Calu3 (cell line): ENCODE data around the gene FEN1. TPM values are rescaled to one million over a fixed set of nuclear protein-coding genes. Genes with fewer than 3 reads are reported as not detected.

Source experiments
- BruUV-seq: library from RNA; stranded (reverse); fragments of 400-500 nt; replicated peaks from 2 replicates; lab custom pipeline; 2021; lab: Mats Ljungman, UMichigan
- CTCF ChIA-PET: fragments of 300-600 bp; sonication (Branson Sonifier 250); formaldehyde crosslinking; loops from one replicate; lab custom pipeline; 2022; ENCODE audit warnings: antibody characterized with exemption; lab: Charles Lee
- DNase-seq: peaks from one replicate; pipeline ENCODE4 v3.0.0; 2022
- H3K27ac Mint-ChIP-seq: one replicate; pipeline ENCODE4 v1.8.0; 2022; ENCODE audit warnings: mixed read lengths; ENCODE audit not compliant: unreplicated experiment
- H3K27me3 Mint-ChIP-seq: one replicate; pipeline ENCODE4 v1.8.0; 2022; ENCODE audit warnings: mixed read lengths; ENCODE audit not compliant: unreplicated experiment
- H3K36me3 Mint-ChIP-seq: one replicate; pipeline ENCODE4 v1.8.0; 2022; ENCODE audit warnings: mild to moderate bottlenecking, moderate library complexity, mixed read lengths; ENCODE audit not compliant: insufficient read depth, unreplicated experiment
- H3K4me1 Mint-ChIP-seq: one replicate; pipeline ENCODE4 v1.8.0; 2022; ENCODE audit warnings: mild to moderate bottlenecking, low read depth, mixed read lengths; ENCODE audit not compliant: unreplicated experiment
- H3K4me3 Mint-ChIP-seq: one replicate; pipeline ENCODE4 v1.8.0; 2022; ENCODE audit warnings: mild to moderate bottlenecking, low read depth, moderate library complexity, mixed read lengths; ENCODE audit not compliant: unreplicated experiment
- H3K9me3 Mint-ChIP-seq: one replicate; pipeline ENCODE4 v1.8.0; 2022; ENCODE audit warnings: low read depth, mixed read lengths; ENCODE audit not compliant: unreplicated experiment
- intact Hi-C: fragments of 100-400 bp; cut with micrococcal nuclease; formaldehyde crosslinking; loops from one replicate; pipeline ENCODE4 v1.10.0; 2022; ENCODE audit not compliant: unreplicated experiment
- total RNA-seq: library from RNA; stranded (reverse); gene quantifications from 2 replicates; pipeline ENCODE4 v1.2.3, GENCODE V29; 2022
- TF ChIP-seq, protein P1 (sequence below): fragments of 200-600 bp; IDR thresholded peaks from one replicate; pipeline ENCODE4 v1.8.0; 2022; ENCODE audit warnings: antibody characterized with exemption; ENCODE audit not compliant: unreplicated experiment

Gene FEN1
- total RNA-seq, 1 experiment from 2014 or later, result 72.4 TPM

DNA sequence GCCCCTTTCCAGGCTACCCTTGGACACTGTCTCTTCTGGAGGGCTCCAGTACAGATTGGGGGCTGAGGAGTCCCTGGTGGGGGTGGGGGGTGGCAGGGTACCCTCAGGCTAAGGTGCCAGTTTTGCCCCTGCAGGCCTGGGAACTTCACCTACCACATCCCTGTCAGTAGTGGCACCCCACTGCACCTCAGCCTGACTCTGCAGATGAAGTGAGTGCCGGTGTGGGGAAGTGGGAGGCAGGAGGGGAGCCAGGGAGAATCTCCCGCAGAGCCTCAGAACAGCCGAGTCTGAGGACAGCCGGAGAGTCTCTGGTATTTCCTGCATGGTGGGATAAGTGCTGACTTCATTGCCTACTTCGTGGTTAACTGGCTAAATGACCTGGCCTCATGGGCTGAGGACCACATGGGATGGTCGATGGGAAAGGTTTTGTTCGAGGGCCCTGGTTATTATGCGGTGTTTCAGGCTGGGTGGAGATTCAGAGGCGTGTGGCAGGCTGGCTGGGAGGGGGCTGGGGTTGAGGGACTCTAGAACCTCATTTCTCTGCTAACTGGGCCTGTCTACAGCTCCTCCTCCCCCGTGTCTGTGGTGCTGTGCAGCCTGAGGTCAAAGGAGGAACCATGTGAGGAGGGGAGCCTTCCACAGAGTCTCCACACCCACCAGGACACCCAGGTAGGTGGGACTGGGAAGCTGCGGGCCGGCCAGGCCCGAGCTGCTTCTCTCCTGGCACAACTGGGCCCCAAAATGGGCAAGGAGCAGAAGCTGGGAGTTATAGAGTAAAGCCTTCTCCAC is 8.8 kb upstream of the FEN1 start:
- no peak overlapping the region for H3K4me3 Mint-ChIP-seq
- peak overlapping the region; percentile 28 for H3K27ac Mint-ChIP-seq
- intact Hi-C loops, result no loop called here
- BruUV-seq, result no TSS peak
- no peaks in the 10 kb centered on the region for H3K4me1 Mint-ChIP-seq
- no peaks in the 10 kb centered on the region for H3K9me3 Mint-ChIP-seq
- H3K27me3 Mint-ChIP-seq, result no peaks in the 10 kb centered on the region
- TF ChIP-seq, protein P1, sequence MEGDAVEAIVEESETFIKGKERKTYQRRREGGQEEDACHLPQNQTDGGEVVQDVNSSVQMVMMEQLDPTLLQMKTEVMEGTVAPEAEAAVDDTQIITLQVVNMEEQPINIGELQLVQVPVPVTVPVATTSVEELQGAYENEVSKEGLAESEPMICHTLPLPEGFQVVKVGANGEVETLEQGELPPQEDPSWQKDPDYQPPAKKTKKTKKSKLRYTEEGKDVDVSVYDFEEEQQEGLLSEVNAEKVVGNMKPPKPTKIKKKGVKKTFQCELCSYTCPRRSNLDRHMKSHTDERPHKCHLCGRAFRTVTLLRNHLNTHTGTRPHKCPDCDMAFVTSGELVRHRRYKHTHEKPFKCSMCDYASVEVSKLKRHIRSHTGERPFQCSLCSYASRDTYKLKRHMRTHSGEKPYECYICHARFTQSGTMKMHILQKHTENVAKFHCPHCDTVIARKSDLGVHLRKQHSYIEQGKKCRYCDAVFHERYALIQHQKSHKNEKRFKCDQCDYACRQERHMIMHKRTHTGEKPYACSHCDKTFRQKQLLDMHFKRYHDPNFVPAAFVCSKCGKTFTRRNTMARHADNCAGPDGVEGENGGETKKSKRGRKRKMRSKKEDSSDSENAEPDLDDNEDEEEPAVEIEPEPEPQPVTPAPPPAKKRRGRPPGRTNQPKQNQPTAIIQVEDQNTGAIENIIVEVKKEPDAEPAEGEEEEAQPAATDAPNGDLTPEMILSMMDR, result no peak
- no peak for DNase-seq
- CTCF ChIA-PET, result no interaction called here
- peaks cover 72% of the 10 kb centered on the region for H3K36me3 Mint-ChIP-seq

DNA sequence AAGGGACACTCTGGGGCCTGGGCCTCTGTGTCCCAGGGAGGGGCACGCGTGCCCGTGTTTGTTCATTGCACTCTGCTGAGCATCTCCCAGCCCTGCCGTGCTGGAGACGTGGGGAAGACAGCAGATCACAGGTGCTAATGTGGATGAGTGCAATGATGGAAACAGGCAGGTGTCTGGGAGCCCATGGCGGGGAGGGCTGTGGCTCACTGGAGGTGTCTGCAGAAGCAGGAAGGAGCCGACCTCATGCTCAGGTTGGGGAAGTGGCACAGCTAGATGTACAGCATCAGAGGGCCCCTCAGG is 8.3 kb upstream of the FEN1 start:
- intact Hi-C loops, result no loop called here
- no peaks in the 10 kb centered on the region for H3K9me3 Mint-ChIP-seq
- CTCF ChIA-PET, result no interaction called here
- H3K27me3 Mint-ChIP-seq, result no peaks in the 10 kb centered on the region
- H3K27ac Mint-ChIP-seq, result peak overlapping the region; percentile 60
- TF ChIP-seq, protein P1, result no peak
- peaks cover under 1% of the 10 kb centered on the region for H3K4me1 Mint-ChIP-seq
- DNase-seq, result no peak
- peaks cover 74% of the 10 kb centered on the region for H3K36me3 Mint-ChIP-seq
- BruUV-seq, result no TSS peak
- H3K4me3 Mint-ChIP-seq, result no peak overlapping the region

- Mint-ChIP-seq H3K36me3 (peaks cover 72% of the 10 kb centered on the region), H3K27me3 (no peaks in the 10 kb centered on the region), H3K27ac (no peak overlapping the region), H3K4me3 (no peak overlapping the region), H3K4me1 (peaks cover 11% of the 10 kb centered on the region), H3K9me3 (no peaks in the 10 kb centered on the region)
- BruUV-seq, result no TSS peak
- DNase-seq, result no peak
- CTCF ChIA-PET, result interaction anchor here (2.9 kb wide), 1 partner anchor 39 kb away, joined by 45 read pairs; no protein-coding TSS in a partner anchor
- TF ChIP-seq, protein P1, result no peak
- intact Hi-C loops, result no loop called here
Measured at GRCh38 chr11:61785837-61786402, 6.8 kb upstream of the FEN1 start.

DNA sequence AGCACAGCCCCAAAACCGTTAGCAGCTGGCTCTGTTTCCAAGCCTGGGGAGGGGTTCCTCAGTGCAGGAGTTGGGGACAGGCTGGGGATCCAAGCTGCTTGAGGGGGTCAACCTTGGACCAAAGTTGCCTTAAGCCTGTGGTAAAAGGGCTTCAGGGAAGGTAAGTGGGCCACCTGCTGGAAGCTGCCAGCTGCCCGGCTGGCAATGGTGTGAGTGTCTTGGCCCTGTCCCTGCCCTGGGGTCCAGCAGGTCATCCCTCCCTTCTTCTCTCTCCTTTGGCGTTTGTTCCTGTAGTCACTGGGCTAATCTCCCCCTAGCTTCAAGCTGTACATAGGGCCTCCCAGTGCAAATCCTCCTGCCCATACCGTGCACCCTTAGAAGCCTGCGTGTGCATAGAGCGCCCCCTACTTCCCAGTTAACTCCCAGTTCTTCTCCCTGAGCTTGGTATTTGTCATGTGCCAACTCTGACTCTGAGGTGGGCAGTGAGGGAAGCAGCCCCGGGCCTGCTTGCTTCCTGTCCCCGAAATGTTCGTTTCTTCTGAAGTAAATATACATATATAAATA is 4.7 kb upstream of the FEN1 start:
- Mint-ChIP-seq H3K27ac (no peak overlapping the region), H3K27me3 (no peaks in the 10 kb centered on the region), H3K9me3 (no peaks in the 10 kb centered on the region), H3K36me3 (peaks cover 78% of the 10 kb centered on the region), H3K4me1 (peaks cover 11% of the 10 kb centered on the region), H3K4me3 (no peak overlapping the region)
- TF ChIP-seq, protein P1, result peak; percentile 75
- CTCF ChIA-PET, result interaction anchor here (0.9 to 2.9 kb wide), 9 partner anchors 9 to 93 kb away, joined by 3 to 45 read pairs (median 5); no protein-coding TSS in a partner anchor
- DNase-seq, result peak; percentile 69
- intact Hi-C loops, result no loop called here
- no TSS peak for BruUV-seq
